ENCODE data around the gene FBXO33. TPM values are rescaled to one million over a fixed set of nuclear protein-coding genes. Genes with fewer than 3 reads are reported as not detected.

The FBXO33 gene
- total RNA-seq, 1 donor from 2014 or later = 13.5 TPM

GRCh38 chr14:39428118-39428517 lies 4.1 kb downstream of the FBXO33 start:
- DNase-seq = no peak
- Histone ChIP-seq H3K4me3 (no peak overlapping the region), H3K9me3 (no peaks in the 10 kb centered on the region), H3K36me3 (no peaks in the 10 kb centered on the region), H3K4me1 (peaks cover 54% of the 10 kb centered on the region), H3K27me3 (no peaks in the 10 kb centered on the region), H3K27ac (no peak overlapping the region)
- intact Hi-C loops (cut with DNase I) = no loop called here
- no peak for TF ChIP-seq CTCF (IDR thresholded peaks at IDR 0.05)
- no peak for ATAC-seq

DNA sequence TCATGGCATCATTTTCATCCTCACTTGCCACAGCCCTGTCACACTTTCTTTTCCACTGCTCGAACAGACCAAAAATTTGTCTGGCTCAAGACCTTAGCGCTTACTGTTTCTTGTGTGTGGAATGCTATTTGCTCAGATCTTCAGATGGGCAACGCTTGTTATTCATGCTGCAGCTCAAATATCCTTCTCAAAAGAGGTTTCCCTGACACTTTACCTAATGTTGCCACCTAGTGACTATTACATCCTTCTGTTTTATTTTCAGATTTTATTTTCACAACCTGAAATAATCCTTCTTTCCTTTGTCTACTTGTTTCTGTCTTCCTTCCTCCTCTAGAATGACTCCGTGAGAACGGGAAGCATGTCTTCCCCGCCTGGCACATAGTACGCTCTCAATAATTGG lies 5.6 kb downstream of the FBXO33 start:
- TF ChIP-seq CTCF (IDR thresholded peaks at IDR 0.05) = peak; percentile 27
- no peak for DNase-seq
- H3K27me3 ChIP-seq = no peaks in the 10 kb centered on the region
- intact Hi-C loops (cut with DNase I) = no loop called here
- ATAC-seq = peak; percentile 59
- peaks cover 62% of the 10 kb centered on the region for H3K4me1 ChIP-seq
- H3K27ac ChIP-seq = no peak overlapping the region
- H3K9me3 ChIP-seq = no peaks in the 10 kb centered on the region
- no peak overlapping the region for H3K4me3 ChIP-seq
- no peaks in the 10 kb centered on the region for H3K36me3 ChIP-seq

- ATAC-seq (no peak), DNase-seq (no peak)
- Histone ChIP-seq H3K4me3 (no peak overlapping the region), H3K4me1 (peaks cover 62% of the 10 kb centered on the region), H3K27ac (no peak overlapping the region), H3K9me3 (no peaks in the 10 kb centered on the region), H3K27me3 (no peaks in the 10 kb centered on the region), H3K36me3 (no peaks in the 10 kb centered on the region)
- no peak for TF ChIP-seq CTCF (IDR thresholded peaks at IDR 0.05)
- intact Hi-C loops (cut with DNase I) = no loop called here
These were observed 6.3 kb downstream of the FBXO33 start for GRCh38 chr14:39425947-39426346.

GRCh38 chr14:39423793-39424192 lies 8.4 kb downstream of the FBXO33 start:
- H3K36me3 ChIP-seq = no peaks in the 10 kb centered on the region
- no peak for TF ChIP-seq CTCF (IDR thresholded peaks at IDR 0.05)
- no peak overlapping the region for H3K4me3 ChIP-seq
- H3K27me3 ChIP-seq = no peaks in the 10 kb centered on the region
- no peak for DNase-seq
- no peak overlapping the region for H3K27ac ChIP-seq
- H3K4me1 ChIP-seq = peaks cover 44% of the 10 kb centered on the region
- no peaks in the 10 kb centered on the region for H3K9me3 ChIP-seq
- intact Hi-C loops (cut with DNase I) = no loop called here
- peak; percentile 56 for ATAC-seq

DNA sequence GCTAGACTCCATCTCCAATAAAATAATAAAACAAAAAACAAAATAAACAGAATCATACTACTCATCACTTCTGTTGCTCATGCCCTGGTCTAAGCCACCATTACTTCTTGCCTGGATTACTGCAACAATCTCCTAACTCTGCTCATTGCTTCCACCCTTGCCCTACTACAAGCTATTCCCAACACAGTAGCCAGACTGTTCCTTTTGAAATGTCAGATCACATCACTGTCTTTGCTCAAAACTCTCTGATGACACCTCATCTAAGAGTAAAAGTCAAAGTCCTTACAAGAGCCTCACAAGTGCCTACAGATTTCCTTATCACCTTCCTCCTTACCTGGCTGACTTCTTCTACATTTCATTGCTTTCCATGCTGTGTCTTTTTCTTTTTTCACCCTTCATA lies 10.0 kb downstream of the FBXO33 start:
- Histone ChIP-seq H3K4me1 (peaks cover 38% of the 10 kb centered on the region), H3K4me3 (no peak overlapping the region), H3K9me3 (no peaks in the 10 kb centered on the region), H3K27ac (no peak overlapping the region), H3K27me3 (no peaks in the 10 kb centered on the region), H3K36me3 (no peaks in the 10 kb centered on the region)
- ATAC-seq = no peak
- TF ChIP-seq CTCF (IDR thresholded peaks at IDR 0.05) = no peak
- DNase-seq = no peak
- intact Hi-C loops (cut with DNase I) = no loop called here

DNA sequence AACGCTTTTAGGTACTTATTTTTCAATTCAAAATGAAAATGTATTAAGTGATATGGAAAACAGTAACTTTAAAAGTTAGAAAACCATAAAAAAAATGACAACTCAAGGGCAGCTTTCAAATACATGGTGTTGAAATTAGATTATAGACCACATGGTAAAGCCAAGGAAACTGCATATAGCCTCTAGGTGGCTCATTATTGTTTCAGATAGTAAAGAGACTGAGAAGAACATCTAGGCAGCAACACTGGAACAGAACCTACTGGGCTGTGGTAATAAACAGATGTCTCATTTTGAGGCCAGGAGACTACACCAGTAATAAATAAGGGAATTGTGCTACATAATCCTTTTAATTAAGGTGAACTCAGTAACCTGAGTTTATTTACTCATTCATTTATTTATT lies 13.0 kb downstream of the FBXO33 start:
- no peak for TF ChIP-seq CTCF (IDR thresholded peaks at IDR 0.05)
- H3K9me3 ChIP-seq = peaks cover 6% of the 10 kb centered on the region
- intact Hi-C loops (cut with DNase I) = no loop called here
- no peak for DNase-seq
- H3K4me1 ChIP-seq = peaks cover 20% of the 10 kb centered on the region
- no peak overlapping the region for H3K4me3 ChIP-seq
- no peak overlapping the region for H3K27ac ChIP-seq
- H3K27me3 ChIP-seq = no peaks in the 10 kb centered on the region
- no peaks in the 10 kb centered on the region for H3K36me3 ChIP-seq
- ATAC-seq = no peak
